ENCODE data around the gene PRKCA.

DNA sequence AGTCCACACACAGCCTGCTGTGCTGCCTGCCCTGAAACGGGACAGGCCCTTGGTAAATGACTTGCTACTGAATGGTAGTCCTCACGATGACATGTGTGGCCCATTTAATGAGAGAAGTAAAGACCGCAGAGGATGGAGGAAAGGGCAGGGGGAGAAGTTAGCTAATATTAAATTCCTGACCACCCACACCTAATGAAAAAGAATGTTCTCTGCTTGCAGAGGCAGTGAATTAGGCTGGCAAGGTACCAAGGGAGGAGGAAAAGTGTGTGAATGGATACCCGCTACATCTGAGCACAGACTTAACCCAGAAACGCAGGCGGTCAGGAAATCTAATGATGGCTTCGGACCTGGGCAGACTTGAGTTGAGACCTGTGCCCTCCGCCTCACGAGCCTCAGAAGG is 141.2 kb downstream of the PRKCA start:
- TF ChIP-seq, protein P1, sequence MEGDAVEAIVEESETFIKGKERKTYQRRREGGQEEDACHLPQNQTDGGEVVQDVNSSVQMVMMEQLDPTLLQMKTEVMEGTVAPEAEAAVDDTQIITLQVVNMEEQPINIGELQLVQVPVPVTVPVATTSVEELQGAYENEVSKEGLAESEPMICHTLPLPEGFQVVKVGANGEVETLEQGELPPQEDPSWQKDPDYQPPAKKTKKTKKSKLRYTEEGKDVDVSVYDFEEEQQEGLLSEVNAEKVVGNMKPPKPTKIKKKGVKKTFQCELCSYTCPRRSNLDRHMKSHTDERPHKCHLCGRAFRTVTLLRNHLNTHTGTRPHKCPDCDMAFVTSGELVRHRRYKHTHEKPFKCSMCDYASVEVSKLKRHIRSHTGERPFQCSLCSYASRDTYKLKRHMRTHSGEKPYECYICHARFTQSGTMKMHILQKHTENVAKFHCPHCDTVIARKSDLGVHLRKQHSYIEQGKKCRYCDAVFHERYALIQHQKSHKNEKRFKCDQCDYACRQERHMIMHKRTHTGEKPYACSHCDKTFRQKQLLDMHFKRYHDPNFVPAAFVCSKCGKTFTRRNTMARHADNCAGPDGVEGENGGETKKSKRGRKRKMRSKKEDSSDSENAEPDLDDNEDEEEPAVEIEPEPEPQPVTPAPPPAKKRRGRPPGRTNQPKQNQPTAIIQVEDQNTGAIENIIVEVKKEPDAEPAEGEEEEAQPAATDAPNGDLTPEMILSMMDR (IDR thresholded peaks at IDR 0.05; ENCODE audit: low read depth, low read length, poor library complexity, severe bottlenecking): no peak
- no peak for TF ChIP-seq EZH2phosphoT487 (IDR thresholded peaks at IDR 0.05; ENCODE audit: borderline replicate concordance, low read length)

Data from DOHH2 (cell line).